GM15510 (cell line): ENCODE data around the gene RCOR1.

Source experiments
- POLR2A ChIP-seq: IDR thresholded peaks from 3 replicates; pipeline ENCODE4 v1.6.1; 2011; ENCODE audit warnings: borderline replicate concordance; ENCODE audit not compliant: insufficient read length; ENCODE audit errors: extremely low read depth

RCOR1 gene

GRCh38 chr14:102591944-102592762 lies at the start of gene RCOR1:
RCOR1 (plus strand) TSS chr14:102592649; CDS start chr14:102592887, 238 bp downstream.
- TF ChIP-seq POLR2A, result peak; percentile 93

- TF ChIP-seq POLR2A, result no peak
These were observed 48.3 kb upstream of the RCOR1 start for GRCh38 chr14:102544046-102544746.

DNA sequence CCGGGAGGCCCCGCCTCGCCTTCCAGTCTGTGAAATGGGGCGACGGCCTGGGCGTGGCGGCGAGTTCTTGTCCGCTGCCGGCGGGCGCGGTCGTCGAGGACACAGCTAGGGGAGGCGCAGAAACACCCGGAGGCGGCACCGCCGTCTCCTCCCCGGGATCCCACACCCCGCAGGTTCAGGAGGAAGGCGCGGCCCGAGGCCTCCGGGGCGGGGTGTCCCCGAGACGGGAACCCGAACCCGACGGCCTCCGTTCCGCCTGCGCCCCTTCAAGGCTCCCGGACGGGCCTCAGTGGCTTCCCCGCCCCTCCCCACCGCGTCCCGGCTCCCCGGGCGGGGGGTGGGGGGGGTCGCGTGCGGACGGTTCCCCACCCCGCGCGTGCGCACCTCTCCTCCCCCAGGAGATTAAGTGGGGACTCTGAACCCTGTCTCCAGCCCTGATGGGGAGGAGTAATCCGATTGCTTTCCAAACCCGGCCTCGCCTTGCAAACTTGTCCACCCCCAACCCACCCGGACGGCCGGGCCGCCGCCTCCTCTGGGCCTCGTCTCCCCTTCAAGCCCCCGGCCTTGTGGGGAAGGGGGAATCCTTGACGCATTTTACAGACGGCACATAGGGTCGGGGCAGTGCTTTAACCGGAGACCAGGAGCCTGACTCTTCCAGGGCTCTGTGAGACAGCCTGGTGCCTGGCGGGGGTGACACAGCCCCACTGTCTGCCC lies 47.5 kb upstream of the RCOR1 start:
- no peak for TF ChIP-seq POLR2A

GRCh38 chr14:102545461-102546265 lies 46.8 kb upstream of the RCOR1 start:
- TF ChIP-seq POLR2A, result no peak

GRCh38 chr14:102548616-102549240 lies 43.7 kb upstream of the RCOR1 start:
- TF ChIP-seq POLR2A, result no peak

DNA sequence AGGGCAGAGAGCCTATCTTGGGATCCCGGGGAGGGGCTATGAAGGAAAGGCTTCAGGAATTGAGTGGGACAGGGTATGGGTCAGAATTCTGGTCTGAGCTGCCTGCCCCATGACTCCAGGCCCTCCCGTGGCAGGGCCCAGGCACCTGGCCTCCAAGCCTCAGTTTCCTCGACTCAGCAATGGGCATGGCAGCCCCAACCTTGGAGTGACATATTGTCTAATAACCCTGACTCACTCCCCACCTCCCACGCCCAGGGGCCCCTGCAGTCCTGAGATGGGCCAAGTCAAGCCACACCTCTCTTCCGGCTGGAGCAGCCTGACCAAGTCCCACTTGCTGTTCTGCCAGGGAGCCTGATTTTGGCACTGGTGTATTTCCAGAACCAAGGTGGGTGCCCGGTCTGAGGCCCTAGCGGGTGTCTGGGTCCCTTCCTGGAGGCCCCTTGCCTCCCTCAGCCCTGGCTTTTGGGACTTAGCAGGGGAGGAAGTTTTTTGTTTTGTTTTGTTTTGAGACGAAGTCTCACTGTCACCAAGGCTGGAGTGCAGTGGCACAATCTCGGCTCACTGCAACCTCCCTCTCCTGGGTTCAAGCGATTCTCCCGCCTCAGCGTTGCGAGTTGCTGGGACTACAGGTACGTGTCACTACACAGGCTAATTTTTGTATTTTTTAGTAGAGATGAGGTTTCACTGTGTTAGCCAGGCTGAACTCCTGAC lies 40.3 kb upstream of the RCOR1 start:
- no peak for TF ChIP-seq POLR2A

GRCh38 chr14:102554821-102555819 lies 37.3 kb upstream of the RCOR1 start:
- no peak for TF ChIP-seq POLR2A

DNA sequence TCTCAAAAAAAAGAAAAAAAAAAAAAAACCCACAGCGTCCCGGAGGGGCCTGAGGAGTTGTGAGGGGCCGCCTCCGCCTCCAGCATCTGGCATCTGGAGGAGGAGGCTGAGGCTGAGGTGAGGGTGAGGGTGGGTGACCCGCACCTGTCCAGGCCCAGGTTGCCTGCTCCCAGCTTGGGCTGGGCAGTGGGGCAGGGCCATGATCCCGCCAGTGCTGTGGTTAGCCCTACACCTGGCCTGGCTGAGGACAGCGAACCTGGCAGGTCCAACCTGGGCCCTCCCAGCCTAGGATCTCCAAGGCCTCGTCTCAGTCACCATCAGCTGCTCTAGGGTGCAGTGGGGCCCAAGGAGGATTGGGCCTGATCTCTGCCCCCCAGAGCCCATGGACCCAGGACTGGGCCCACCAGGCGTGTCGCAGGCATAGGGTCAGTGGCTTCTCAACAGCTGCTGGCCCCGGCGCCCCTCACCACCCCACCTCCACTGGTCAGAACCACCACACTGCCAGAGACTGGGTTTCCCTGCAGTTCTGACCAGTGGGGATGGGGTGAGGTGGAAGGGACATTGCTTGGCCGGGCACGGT lies 36.3 kb upstream of the RCOR1 start:
- no peak for TF ChIP-seq POLR2A

GRCh38 chr14:102557434-102558226 lies 34.8 kb upstream of the RCOR1 start:
- TF ChIP-seq POLR2A, result no peak

DNA sequence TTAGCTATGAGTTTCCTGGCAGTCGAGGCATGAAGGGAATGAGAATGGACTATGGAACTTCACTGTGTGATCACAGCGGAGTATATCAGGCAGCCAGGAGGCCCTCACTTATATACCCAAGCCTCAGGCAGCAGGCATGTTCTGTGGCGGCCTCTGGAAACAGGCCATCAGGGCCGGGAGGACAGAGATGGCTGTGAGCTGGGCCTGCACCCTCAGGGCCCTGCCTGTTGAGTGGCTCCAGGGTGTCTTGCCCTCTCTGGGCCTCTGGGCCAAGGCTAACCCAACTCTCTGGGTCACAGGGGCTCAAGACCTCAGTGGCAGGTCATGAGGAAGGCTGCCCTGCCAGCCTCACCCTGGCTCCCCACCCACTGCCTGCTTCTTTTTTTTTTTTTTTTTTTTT lies 33.9 kb upstream of the RCOR1 start:
- no peak for TF ChIP-seq POLR2A
